DMS114 treated with DMSO at 0.1 percent for 48 hours (cell line): ENCODE measurements around the gene SUZ12.
"Not testable (repeated sequence)": the region's sequence is repeated elsewhere in the genome, so short reads cannot be mapped to it uniquely, and the experiment has no call there.

ENCODE experiments used
- DNase-seq: peaks from one replicate; lab custom pipeline; 2025; ENCODE audit not compliant: unreplicated experiment; lab: John Stamatoyannopoulos, UW

The SUZ12 gene

DNA sequence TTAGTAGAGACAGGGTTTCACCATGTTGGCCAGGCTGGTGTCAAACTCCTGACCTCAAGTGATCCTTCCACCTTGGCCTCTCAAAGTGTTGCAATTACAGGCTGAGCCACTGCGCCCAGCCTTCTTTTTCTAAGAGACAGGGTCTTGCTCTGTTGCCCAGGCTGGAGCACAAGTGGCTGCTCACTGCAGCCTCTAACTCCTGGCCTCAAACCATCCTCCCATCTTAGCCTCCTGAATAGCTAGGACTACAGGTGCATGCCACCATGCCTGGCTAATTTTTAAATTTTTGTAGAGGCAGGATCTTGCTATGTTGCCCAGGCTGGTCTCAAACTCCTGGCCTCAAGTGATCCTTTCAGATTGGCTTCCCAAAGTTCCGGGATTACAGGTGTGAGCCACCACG lies 15.1 kb downstream of the SUZ12 start:
- not testable (repeated sequence) for DNase-seq

GRCh38 chr17:31964131-31964530 lies 27.3 kb downstream of the SUZ12 start:
- not testable (repeated sequence) for DNase-seq

DNA sequence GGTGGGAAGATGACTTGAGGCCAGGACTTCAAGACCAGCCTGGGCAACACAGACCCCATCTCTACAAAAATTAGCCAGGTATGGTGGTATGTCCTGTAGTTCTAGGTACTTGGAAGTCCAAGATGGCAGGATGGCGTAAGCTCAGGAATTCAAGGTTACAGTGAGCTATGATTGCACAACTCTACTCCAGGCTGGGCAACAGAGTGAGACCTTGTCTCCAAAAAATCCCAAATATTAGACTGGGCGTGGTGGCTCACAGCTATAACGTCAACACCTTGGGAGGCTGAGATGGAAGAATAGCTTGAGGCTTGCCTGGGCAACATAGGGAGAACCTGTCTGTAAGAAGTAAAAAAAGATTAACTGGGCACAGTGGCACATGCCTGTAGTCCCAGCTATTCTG lies 30.8 kb downstream of the SUZ12 start:
- DNase-seq, result no peak

- not testable (repeated sequence) for DNase-seq
Measured at GRCh38 chr17:31970416-31970815, 33.6 kb downstream of the SUZ12 start.

- DNase-seq, result not testable (repeated sequence)
Measured at GRCh38 chr17:31974269-31975071, 37.7 kb downstream of the SUZ12 start.

DNA sequence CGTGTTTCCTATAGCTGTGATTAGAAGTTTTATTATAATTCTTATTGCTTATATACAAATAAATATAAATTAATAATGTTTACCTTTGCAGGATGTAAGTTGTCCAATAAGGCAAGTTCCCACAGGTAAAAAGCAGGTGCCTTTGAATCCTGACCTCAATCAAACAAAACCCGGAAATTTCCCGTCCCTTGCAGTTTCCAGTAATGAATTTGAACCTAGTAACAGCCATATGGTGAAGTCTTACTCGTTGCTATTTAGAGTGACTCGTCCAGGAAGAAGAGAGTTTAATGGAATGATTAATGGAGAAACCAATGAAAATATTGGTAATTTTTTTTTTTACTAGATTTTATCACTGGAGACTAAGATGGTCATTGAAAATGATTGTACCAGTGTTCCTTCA lies 38.6 kb downstream of the SUZ12 start:
- DNase-seq, result not testable (repeated sequence)

- not testable (repeated sequence) for DNase-seq
Measured at GRCh38 chr17:31991821-31992220, 55.0 kb downstream of the SUZ12 start.

GRCh38 chr17:31997005-31997404 lies 60.2 kb downstream of the SUZ12 start:
- DNase-seq, result no peak

- peak; percentile 66 for DNase-seq
Measured at GRCh38 chr17:32006957-32007462, 70.2 kb downstream of the SUZ12 start, which contains the start of gene LRRC37B. Gene LRRC37B (plus strand): TSS chr17:32007383. CDS start chr17:32021393, 14,010 bp downstream.

DNA sequence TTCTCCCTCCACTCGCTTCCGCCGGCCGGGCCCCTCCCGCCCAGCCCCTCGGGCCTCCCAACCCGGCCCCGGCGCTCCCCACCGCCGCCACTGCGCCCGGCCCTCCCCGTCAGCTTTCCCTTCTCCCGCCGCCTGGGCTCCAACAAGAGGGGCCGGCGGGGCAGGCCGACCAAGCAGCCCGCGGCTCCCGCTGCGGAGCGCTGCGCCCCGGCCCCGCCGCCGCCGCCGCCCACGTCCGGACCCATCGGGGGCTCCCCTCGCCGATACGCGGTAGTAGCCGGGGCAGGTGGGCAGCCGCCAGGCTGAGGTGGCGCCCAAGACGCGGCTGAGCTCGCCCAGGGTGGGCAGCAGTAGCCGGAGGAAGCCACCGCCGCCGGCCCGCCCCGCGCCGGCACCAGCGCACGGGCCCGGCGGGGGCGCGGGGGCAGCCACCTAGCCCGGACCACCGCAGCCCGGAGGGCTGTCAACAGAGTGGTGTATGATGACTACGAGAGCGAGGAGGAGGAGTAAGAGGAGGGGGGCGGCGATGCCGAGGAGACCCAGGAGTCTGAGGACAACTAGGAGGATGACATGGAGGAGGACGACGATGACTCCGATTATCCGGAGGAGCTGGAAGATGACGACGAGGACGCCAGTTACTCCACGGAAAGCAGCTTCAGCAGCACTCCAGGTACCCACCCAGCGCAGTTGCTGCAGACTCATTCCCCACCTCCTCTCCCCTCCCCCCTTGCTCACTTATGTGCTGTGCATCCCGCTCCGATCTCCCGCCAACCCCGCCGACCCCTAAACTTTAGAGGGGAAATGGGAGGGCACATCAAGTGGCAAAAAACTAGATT lies 70.9 kb downstream of the SUZ12 start:
- DNase-seq, result peak; percentile 11

DNA sequence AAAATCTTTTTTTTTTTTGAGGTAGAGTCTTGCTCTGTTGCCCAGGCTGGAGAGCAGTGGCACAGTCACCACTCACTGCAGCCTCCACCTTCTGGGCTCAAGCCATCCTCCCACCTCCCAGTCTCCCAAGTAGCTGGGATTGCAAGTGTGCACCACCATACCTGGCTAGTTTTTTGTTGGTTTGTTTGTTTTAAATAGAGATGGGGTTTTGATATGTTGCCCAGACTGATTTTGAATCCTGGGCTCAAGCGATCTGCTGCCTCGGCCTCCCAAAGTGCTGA lies 72.4 kb downstream of the SUZ12 start:
- no peak for DNase-seq

GRCh38 chr17:32010114-32010513 lies 73.3 kb downstream of the SUZ12 start:
- no peak for DNase-seq

- no peak for DNase-seq
Measured at GRCh38 chr17:32015245-32016013, 78.6 kb downstream of the SUZ12 start.

GRCh38 chr17:32016231-32016630 lies 79.4 kb downstream of the SUZ12 start:
- no peak for DNase-seq

GRCh38 chr17:32019228-32019627 lies 82.4 kb downstream of the SUZ12 start:
- DNase-seq, result no peak

DNA sequence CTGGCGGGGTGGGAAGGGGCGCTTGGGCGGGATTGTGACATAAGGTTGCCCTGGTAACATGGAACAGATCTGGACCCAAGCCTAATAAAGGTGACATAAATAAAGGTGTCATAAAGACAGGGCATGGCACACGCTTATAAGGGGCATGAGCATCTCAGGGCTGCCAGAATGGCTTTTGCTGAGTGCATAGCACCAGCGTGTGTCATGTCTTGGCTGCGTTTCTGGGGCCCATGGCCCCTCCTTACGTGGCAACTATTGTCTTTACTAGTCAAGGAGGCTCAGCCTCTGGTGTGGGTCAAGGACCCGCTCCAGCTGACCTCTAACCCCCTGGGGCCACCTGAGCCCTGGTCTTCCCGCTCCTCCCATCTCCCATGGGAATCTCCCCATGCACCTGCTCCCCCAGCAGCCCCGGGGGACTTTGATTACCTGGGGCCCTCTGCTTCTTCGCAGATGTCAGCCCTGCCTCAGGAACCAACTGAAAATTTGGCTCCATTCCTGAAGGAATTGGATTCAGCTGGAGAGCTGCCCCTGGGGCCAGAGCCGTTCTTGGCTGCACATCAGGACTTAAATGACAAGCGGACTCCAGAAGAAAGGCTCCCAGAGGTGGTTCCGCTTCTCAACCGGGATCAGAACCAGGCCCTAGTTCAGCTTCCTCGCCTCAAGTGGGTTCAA lies 84.3 kb downstream of the SUZ12 start:
- DNase-seq, result no peak

GRCh38 chr17:32021615-32021955 lies 84.8 kb downstream of the SUZ12 start:
- no peak for DNase-seq

DNA sequence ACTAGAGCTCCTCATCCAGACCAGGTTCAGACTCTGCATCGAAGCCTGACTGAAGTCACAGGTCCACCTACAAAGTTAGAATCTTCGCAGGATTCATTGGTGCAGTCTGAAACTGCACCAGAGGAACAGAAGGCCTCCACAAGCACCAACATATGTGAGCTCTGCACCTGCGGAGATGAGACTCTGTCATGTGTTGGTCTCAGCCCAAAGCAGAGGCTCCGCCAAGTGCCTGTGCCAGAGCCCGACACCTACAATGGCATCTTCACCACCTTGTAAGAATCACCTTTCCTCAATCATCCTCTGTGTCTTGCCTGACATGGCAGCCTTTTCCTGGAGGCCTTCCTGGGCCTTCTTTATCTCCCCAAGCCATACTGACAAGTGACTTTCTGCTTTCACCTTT lies 85.7 kb downstream of the SUZ12 start:
- not testable (repeated sequence) for DNase-seq

- DNase-seq, result not testable (repeated sequence)
Measured at GRCh38 chr17:32027271-32027670, 90.5 kb downstream of the SUZ12 start.

DNA sequence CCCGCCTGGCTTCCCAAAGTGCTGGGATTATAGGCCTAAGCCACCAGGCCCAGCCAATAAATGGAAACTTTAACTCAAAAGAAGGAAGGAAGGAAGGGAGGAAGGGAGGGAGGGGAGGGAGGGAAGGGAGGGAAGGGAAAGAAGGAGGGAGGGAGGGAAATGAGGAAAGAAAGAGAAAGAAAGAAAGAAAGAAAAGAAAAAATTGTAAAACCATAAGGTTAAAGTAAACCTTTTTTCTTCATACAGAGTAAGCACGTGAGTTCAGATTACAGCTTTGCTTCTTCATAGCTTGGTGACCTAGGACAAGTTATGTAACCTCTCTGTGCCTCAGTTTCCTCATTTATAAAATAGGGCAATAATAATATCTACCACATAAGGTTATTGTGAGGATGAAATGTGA lies 96.4 kb downstream of the SUZ12 start:
- DNase-seq, result no peak

DNA sequence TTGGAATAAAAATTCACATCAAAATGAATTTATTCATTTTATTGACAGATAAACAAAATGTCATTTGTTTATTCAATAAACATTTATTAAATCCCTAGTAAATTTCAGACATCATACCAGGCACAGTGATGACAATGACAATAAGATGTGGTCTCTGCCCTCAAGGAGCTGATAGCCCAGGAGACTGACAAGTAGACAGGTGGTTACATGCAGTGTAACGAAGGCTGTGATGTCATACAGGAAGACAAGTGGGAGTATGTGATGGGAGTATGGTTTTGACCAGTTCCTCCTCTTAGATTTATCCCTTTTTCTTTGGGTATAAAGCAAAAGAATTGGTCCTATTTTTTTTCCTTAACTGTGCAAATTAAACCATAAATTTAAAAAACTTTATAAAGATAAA lies 97.0 kb downstream of the SUZ12 start:
- not testable (repeated sequence) for DNase-seq
